HEK293 (cell line): ENCODE measurements around the gene KLF4.
A peak's percentile ranks its signal among the peaks of the same experiment; 100 is the strongest.

Experiments
- CTCF ChIA-PET: fragments of 350-600 bp; formaldehyde crosslinking; extraction: SDS; loops from one replicate; lab custom pipeline; 2021; ENCODE audit warnings: antibody characterized with exemption; lab: Yijun Ruan, JAX
- POLR2A ChIA-PET: fragments of 300-600 bp; formaldehyde crosslinking; extraction: SDS; loops from one replicate; lab custom pipeline; 2020; ENCODE audit warnings: antibody characterized with exemption, inconsistent platforms; lab: Yijun Ruan, JAX
- H3K27ac ChIP-seq: fragments of 200-500 bp; sonication (Bioruptor generic); 2 replicates; pipeline ENCODE4 v1.5.1; 2014; ENCODE audit warnings: low read depth, low read length, control low read depth, inconsistent platforms; ENCODE audit errors: extremely low read depth
- H3K36me3 ChIP-seq, 2 experiments: fragments of 200-500 bp in 1 of 2; sonication (Bioruptor generic) in 1 of 2; 1 replicate in 1 of 2; 2 replicates in 1 of 2; pipeline ENCODE4 v1.5.1; 2014 to 2017; ENCODE audit warnings: inconsistent platforms in 2 of 2, low read length in 2 of 2; ENCODE audit not compliant: control insufficient read depth in 2 of 2, insufficient read depth in 1 of 2
- H3K4me1 ChIP-seq: fragments of 200-500 bp; sonication (Bioruptor generic); 2 replicates; pipeline ENCODE4 v1.5.1; 2014; ENCODE audit warnings: mild to moderate bottlenecking, low read length, inconsistent platforms; ENCODE audit not compliant: control insufficient read depth, insufficient read depth
- H3K4me3 ChIP-seq: 2 replicates; pipeline ENCODE4 v1.5.1; 2011; ENCODE audit warnings: low read depth, mild to moderate bottlenecking, control low read depth, low read length, moderate library complexity
- H3K9me3 ChIP-seq: fragments of 200-500 bp; sonication (Bioruptor generic); 2 replicates; pipeline ENCODE4 v1.5.1; 2014; ENCODE audit warnings: low read depth, low read length, inconsistent platforms; ENCODE audit not compliant: control insufficient read depth, insufficient read depth
- GLI4 ChIP-seq: fragments of 450-650 bp; formaldehyde crosslinking; IDR thresholded peaks from 2 replicates; pipeline ENCODE4 v1.5.1; 2016; ENCODE audit warnings: missing biosample characterization, missing genetic modification characterization
- GLIS1 ChIP-seq: fragments of 450-650 bp; formaldehyde crosslinking; IDR thresholded peaks from 2 replicates; pipeline ENCODE4 v1.5.1; 2016; ENCODE audit warnings: missing biosample characterization, missing genetic modification characterization
- HOXC10 ChIP-seq: sonication (generic); formaldehyde crosslinking; IDR thresholded peaks from 2 replicates; pipeline ENCODE4 v1.8.1; 2023; ENCODE audit warnings: mild to moderate bottlenecking, missing genetic modification reagents
- KLF16 ChIP-seq: fragments of 450-650 bp; formaldehyde crosslinking; IDR thresholded peaks from 2 replicates; pipeline ENCODE4 v1.5.1; 2017; ENCODE audit warnings: missing biosample characterization, missing genetic modification characterization
- KLF9 ChIP-seq: fragments of 450-650 bp; formaldehyde crosslinking; IDR thresholded peaks from 2 replicates; pipeline ENCODE4 v1.5.1; 2016; ENCODE audit warnings: missing biosample characterization, missing genetic modification characterization, low read depth
- MZF1 ChIP-seq: fragments of 450-650 bp; formaldehyde crosslinking; IDR thresholded peaks from 2 replicates; pipeline ENCODE4 v1.5.1; 2017; ENCODE audit warnings: missing biosample characterization, missing genetic modification characterization, borderline replicate concordance
- OVOL3 ChIP-seq: fragments of 450-650 bp; formaldehyde crosslinking; IDR thresholded peaks from 2 replicates; pipeline ENCODE4 v1.5.1; 2016; ENCODE audit warnings: missing biosample characterization, missing genetic modification characterization
- RBAK ChIP-seq: fragments of 450-650 bp; formaldehyde crosslinking; IDR thresholded peaks from 2 replicates; pipeline ENCODE4 v1.5.1; 2016; ENCODE audit warnings: missing biosample characterization, missing genetic modification characterization
- TCF7L2 ChIP-seq: IDR thresholded peaks from 2 replicates; pipeline ENCODE4 v1.6.1; 2011; ENCODE audit warnings: low read depth, mild to moderate bottlenecking, inconsistent platforms, low read length, moderate library complexity, borderline replicate concordance
- TRIM28 ChIP-seq: IDR thresholded peaks from 2 replicates; pipeline ENCODE4 v1.6.1; 2011; ENCODE audit warnings: low read length, control low read depth, borderline replicate concordance
- ZBTB17 ChIP-seq: fragments of 450-650 bp; formaldehyde crosslinking; IDR thresholded peaks from 2 replicates; pipeline ENCODE4 v1.5.1; 2016; ENCODE audit warnings: missing biosample characterization, missing genetic modification characterization
- ZBTB8A ChIP-seq: fragments of 450-650 bp; formaldehyde crosslinking; IDR thresholded peaks from 2 replicates; pipeline ENCODE4 v1.5.1; 2016; ENCODE audit warnings: missing biosample characterization, missing genetic modification characterization
- ZFP37 ChIP-seq: fragments of 450-650 bp; formaldehyde crosslinking; IDR thresholded peaks from 2 replicates; pipeline ENCODE4 v1.5.1; 2016; ENCODE audit warnings: missing biosample characterization, missing genetic modification characterization
- ZIC2 ChIP-seq: fragments of 450-650 bp; formaldehyde crosslinking; IDR thresholded peaks from 2 replicates; pipeline ENCODE4 v1.5.1; 2016; ENCODE audit warnings: missing biosample characterization, missing genetic modification characterization
- ZNF121 ChIP-seq: fragments of 450-650 bp; formaldehyde crosslinking; IDR thresholded peaks from 2 replicates; pipeline ENCODE4 v1.5.1; 2016; ENCODE audit warnings: missing biosample characterization, missing genetic modification characterization
- ZNF146 ChIP-seq: fragments of 450-650 bp; formaldehyde crosslinking; IDR thresholded peaks from 2 replicates; pipeline ENCODE4 v1.5.1; 2016; ENCODE audit warnings: missing biosample characterization, missing genetic modification characterization
- ZNF169 ChIP-seq: fragments of 450-650 bp; formaldehyde crosslinking; IDR thresholded peaks from 2 replicates; pipeline ENCODE4 v1.5.1; 2016; ENCODE audit warnings: missing biosample characterization, missing genetic modification characterization
- ZNF335 ChIP-seq: fragments of 450-650 bp; formaldehyde crosslinking; conservative IDR thresholded peaks from 2 replicates; pipeline ENCODE4 v1.5.1; 2016; ENCODE audit warnings: missing biosample characterization, missing genetic modification characterization
- ZNF362 ChIP-seq: fragments of 450-650 bp; formaldehyde crosslinking; IDR thresholded peaks from 2 replicates; pipeline ENCODE4 v1.5.1; 2016; ENCODE audit warnings: missing biosample characterization, missing genetic modification characterization
- ZNF48 ChIP-seq: fragments of 450-650 bp; formaldehyde crosslinking; IDR thresholded peaks from 2 replicates; pipeline ENCODE4 v1.5.1; 2016; ENCODE audit warnings: missing biosample characterization, missing genetic modification characterization
- ZNF521 ChIP-seq: fragments of 450-650 bp; formaldehyde crosslinking; IDR thresholded peaks from 2 replicates; pipeline ENCODE4 v1.5.1; 2017; ENCODE audit warnings: missing biosample characterization, mild to moderate bottlenecking, missing genetic modification characterization
- ZNF529 ChIP-seq: fragments of 450-650 bp; formaldehyde crosslinking; IDR thresholded peaks from 2 replicates; pipeline ENCODE4 v1.5.1; 2017; ENCODE audit warnings: missing genetic modification characterization, missing biosample characterization; ENCODE audit not compliant: insufficient replicate concordance
- ZNF549 ChIP-seq: fragments of 450-650 bp; IDR thresholded peaks from 2 replicates; pipeline ENCODE4 v1.5.1; 2018; ENCODE audit warnings: missing biosample characterization, missing genetic modification characterization, mild to moderate bottlenecking, inconsistent platforms, moderate library complexity
- ZNF596 ChIP-seq: fragments of 450-650 bp; IDR thresholded peaks from 2 replicates; pipeline ENCODE4 v1.5.0; 2018; ENCODE audit warnings: missing biosample characterization, mild to moderate bottlenecking, missing genetic modification characterization, moderate library complexity
- ZNF626 ChIP-seq: fragments of 450-650 bp; sonication (Bioruptor Pico); formaldehyde crosslinking; IDR thresholded peaks from 2 replicates; pipeline ENCODE4 v1.5.1; 2018; ENCODE audit warnings: missing biosample characterization, missing genetic modification characterization, inconsistent platforms
- ZNF792 ChIP-seq: fragments of 450-650 bp; formaldehyde crosslinking; IDR thresholded peaks from 2 replicates; pipeline ENCODE4 v1.5.1; 2016; ENCODE audit warnings: missing biosample characterization, missing genetic modification characterization
- ZNF830 ChIP-seq: fragments of 450-650 bp; IDR thresholded peaks from 2 replicates; pipeline ENCODE4 v1.5.0; 2018; ENCODE audit warnings: missing biosample characterization, missing genetic modification characterization, low read depth, mild to moderate bottlenecking, moderate library complexity
- TF ChIP-seq, protein P1 (sequence below): fragments of 450-650 bp; formaldehyde crosslinking; IDR thresholded peaks from 2 replicates; pipeline ENCODE4 v1.5.1; 2016; ENCODE audit warnings: missing biosample characterization, missing genetic modification characterization
- TF ChIP-seq, protein P2 (sequence below): fragments of 450-650 bp; formaldehyde crosslinking; IDR thresholded peaks from 2 replicates; pipeline ENCODE4 v1.5.1; 2016; ENCODE audit warnings: missing biosample characterization, missing genetic modification characterization
- TF ChIP-seq, protein P3 (sequence below): fragments of 450-650 bp; formaldehyde crosslinking; IDR thresholded peaks from 2 replicates; pipeline ENCODE4 v1.5.1; 2016; ENCODE audit warnings: missing biosample characterization, missing genetic modification characterization
- TF ChIP-seq, protein P4 (sequence below): fragments of 450-650 bp; formaldehyde crosslinking; optimal IDR thresholded peaks from 2 replicates; pipeline ENCODE3; 2016; ENCODE audit warnings: missing biosample characterization, mild to moderate bottlenecking, missing genetic modification characterization

Gene KLF4

DNA sequence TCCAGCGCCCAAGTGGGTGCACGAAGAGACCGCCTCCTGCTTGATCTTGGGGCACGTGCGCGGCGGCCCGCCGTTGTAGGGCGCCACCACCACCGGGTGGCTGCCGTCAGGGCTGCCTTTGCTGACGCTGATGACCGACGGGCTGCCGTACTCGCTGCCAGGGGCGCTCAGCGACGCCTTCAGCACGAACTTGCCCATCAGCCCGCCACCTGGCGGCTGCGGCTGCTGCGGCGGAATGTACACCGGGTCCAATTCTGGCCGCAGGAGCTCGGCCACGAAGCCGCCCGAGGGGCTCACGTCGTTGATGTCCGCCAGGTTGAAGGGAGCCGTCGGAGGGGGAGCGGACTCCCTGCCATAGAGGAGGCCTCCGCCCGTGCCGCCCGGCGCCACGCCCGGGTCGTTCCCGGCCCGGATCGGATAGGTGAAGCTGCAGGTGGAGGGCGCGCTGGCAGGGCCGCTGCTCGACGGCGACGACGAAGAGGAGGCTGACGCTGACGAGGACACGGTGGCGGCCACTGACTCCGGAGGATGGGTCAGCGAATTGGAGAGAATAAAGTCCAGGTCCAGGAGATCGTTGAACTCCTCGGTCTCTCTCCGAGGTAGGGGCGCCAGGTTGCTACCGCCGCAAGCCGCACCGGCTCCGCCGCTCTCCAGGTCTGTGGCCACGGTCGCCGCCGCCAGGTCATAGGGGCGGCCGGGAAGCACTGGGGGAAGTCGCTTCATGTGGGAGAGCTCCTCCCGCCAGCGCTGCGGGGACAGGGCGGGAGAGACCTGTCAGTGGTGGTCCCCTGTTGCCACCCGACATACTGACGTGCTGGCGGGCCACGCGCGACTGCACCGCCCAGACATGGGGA lies 1.8 kb downstream of the KLF4 start:
- CTCF ChIA-PET, result interaction anchor here (1.0 kb wide), 1 partner anchor 785 kb away, joined by 3 read pairs; no protein-coding TSS in a partner anchor

GRCh38 chr9:107486674-107487520 lies 2.7 kb downstream of the KLF4 start:
- Histone ChIP-seq H3K4me3 (no peak overlapping the region), H3K4me1 (no peaks in the 10 kb centered on the region), H3K27ac (no peak overlapping the region), H3K9me3 (no peaks in the 10 kb centered on the region), H3K36me3 (peaks cover 0 to 33% of the 10 kb centered on the region in 2 experiments; a peak in 1 of 3 replicates)
- CTCF ChIA-PET, result interaction anchor here (0.7 kb wide), 1 partner anchor 59 kb away, joined by 4 read pairs; no protein-coding TSS in a partner anchor
- POLR2A ChIA-PET, result no interaction called here
- no peak for TF ChIP-seq ZNF48
- TF ChIP-seq, protein P1, sequence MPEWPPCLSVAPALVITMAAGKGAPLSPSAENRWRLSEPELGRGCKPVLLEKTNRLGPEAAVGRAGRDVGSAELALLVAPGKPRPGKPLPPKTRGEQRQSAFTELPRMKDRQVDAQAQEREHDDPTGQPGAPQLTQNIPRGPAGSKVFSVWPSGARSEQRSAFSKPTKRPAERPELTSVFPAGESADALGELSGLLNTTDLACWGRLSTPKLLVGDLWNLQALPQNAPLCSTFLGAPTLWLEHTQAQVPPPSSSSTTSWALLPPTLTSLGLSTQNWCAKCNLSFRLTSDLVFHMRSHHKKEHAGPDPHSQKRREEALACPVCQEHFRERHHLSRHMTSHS (tag by site-specific recombination), result no peak
- TF ChIP-seq, protein P2, sequence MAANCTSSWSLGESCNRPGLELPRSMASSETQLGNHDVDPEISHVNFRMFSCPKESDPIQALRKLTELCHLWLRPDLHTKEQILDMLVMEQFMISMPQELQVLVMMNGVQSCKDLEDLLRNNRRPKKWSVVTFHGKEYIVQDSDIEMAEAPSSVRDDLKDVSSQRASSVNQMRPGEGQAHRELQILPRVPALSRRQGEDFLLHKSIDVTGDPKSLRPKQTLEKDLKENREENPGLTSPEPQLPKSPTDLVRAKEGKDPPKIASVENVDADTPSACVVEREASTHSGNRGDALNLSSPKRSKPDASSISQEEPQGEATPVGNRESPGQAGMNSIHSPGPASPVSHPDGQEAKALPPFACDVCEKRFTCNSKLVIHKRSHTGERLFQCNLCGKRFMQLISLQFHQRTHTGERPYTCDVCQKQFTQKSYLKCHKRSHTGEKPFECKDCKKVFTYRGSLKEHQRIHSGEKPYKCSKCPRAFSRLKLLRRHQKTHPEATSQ (tag by site-specific recombination), result no peak
- TF ChIP-seq TCF7L2, result no peak
- TF ChIP-seq ZNF596, result no peak
- TF ChIP-seq ZBTB17 (tag by site-specific recombination), result no peak
- no peak for TF ChIP-seq ZNF169 (tag by site-specific recombination)
- TF ChIP-seq GLI4 (tag by site-specific recombination), result no peak
- no peak for TF ChIP-seq ZNF121 (tag by site-specific recombination)
- no peak for TF ChIP-seq GLIS1
- TF ChIP-seq, protein P3, sequence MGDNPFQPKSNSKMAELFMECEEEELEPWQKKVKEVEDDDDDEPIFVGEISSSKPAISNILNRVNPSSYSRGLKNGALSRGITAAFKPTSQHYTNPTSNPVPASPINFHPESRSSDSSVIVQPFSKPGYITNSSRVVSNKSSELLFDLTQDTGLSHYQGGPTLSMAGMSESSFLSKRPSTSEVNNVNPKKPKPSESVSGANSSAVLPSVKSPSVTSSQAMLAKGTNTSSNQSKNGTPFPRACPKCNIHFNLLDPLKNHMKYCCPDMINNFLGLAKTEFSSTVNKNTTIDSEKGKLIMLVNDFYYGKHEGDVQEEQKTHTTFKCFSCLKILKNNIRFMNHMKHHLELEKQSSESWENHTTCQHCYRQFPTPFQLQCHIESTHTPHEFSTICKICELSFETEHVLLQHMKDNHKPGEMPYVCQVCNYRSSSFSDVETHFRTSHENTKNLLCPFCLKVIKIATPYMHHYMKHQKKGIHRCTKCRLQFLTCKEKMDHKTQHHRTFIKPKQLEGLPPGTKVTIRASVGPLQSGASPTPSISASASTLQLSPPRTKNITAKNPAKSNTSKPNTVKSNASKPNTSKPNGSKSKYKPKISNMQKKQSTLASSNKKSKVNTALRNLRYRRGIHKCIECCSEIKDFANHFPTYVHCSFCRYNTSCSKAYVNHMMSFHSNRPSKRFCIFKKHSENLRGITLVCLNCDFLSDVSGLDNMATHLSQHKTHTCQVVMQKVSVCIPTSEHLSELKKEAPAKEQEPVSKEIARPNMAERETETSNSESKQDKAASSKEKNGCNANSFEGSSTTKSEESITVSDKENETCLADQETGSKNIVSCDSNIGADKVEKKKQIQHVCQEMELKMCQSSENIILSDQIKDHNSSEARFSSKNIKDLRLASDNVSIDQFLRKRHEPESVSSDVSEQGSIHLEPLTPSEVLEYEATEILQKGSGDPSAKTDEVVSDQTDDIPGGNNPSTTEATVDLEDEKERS (tag by site-specific recombination), result no peak
- no peak for TF ChIP-seq ZNF362
- no peak for TF ChIP-seq ZBTB8A (tag by site-specific recombination)
- TF ChIP-seq ZNF549 (tag by site-specific recombination), result no peak

More for the DNA sequence above, 1.8 kb downstream of the KLF4 start:
- Histone ChIP-seq H3K27ac (no peak overlapping the region), H3K4me3 (peak overlapping the region; percentile 51), H3K36me3 (peaks cover 0 to 33% of the 10 kb centered on the region in 2 experiments; a peak in 1 of 3 replicates), H3K4me1 (no peaks in the 10 kb centered on the region), H3K9me3 (no peaks in the 10 kb centered on the region)
- TF ChIP-seq HOXC10 (CRISPR knock-in tag) (no peak), RBAK (no peak), KLF9 (no peak), ZNF335 (tag by site-specific recombination) (no peak), ZNF830 (tag by site-specific recombination) (no peak), OVOL3 (tag by site-specific recombination) (no peak), ZNF626 (tag by site-specific recombination) (no peak), ZIC2 (no peak), ZNF521 (no peak), ZNF529 (tag by site-specific recombination) (no peak), ZFP37 (no peak), ZNF792 (tag by site-specific recombination) (no peak), ZNF596 (no peak), TRIM28 (no peak), KLF16 (tag by site-specific recombination) (no peak), MZF1 (tag by site-specific recombination) (no peak), ZNF146 (tag by site-specific recombination) (no peak)
- TF ChIP-seq, protein P1 (tag by site-specific recombination), result no peak
- TF ChIP-seq, protein P4, sequence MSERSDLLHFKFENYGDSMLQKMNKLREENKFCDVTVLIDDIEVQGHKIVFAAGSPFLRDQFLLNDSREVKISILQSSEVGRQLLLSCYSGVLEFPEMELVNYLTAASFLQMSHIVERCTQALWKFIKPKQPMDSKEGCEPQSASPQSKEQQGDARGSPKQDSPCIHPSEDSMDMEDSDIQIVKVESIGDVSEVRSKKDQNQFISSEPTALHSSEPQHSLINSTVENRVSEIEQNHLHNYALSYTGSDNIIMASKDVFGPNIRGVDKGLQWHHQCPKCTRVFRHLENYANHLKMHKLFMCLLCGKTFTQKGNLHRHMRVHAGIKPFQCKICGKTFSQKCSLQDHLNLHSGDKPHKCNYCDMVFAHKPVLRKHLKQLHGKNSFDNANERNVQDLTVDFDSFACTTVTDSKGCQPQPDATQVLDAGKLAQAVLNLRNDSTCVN (tag by site-specific recombination), result no peak
- POLR2A ChIA-PET, result no interaction called here
